Omental fat pad (tissue), 4 donors: ENCODE results near the gene TRAF3IP1. TPM values are rescaled to one million over a fixed set of nuclear protein-coding genes. Genes with fewer than 3 reads are reported as not detected.
A peak's percentile ranks its signal among the peaks of the same experiment; 100 is the strongest.

Source experiments
- ATAC-seq: fragments of 150-250 bp; one replicate; pipeline ENCODE4 v1.9.1; 2016; ENCODE audit warnings: mild to moderate bottlenecking, moderate library complexity; ENCODE audit not compliant: low FRiP score
- DNase-seq: peaks from one replicate; pipeline ENCODE4 v3.0.0-alpha.2; 2019; ENCODE audit warnings: low spot score
- CTCF ChIP-seq, 3 donors: fragments of 450-650 bp; IDR thresholded peaks; one replicate each; pipeline ENCODE4 v1.5.1; 2016 to 2017; ENCODE audit warnings: antibody characterized with exemption in 3 of 3, mild to moderate bottlenecking in 3 of 3, moderate library complexity in 2 of 3
- total RNA-seq, 4 donors: library from RNA; depleted of rRNA; stranded (reverse); fragments of >200 nt; gene quantifications; one replicate each; pipeline ENCODE4 v1.1.0, GENCODE V29; 2016

Gene TRAF3IP1
- total RNA-seq, 4 donors from 2014 or later, result 8.4 to 15.9 (median 12.5) TPM

DNA sequence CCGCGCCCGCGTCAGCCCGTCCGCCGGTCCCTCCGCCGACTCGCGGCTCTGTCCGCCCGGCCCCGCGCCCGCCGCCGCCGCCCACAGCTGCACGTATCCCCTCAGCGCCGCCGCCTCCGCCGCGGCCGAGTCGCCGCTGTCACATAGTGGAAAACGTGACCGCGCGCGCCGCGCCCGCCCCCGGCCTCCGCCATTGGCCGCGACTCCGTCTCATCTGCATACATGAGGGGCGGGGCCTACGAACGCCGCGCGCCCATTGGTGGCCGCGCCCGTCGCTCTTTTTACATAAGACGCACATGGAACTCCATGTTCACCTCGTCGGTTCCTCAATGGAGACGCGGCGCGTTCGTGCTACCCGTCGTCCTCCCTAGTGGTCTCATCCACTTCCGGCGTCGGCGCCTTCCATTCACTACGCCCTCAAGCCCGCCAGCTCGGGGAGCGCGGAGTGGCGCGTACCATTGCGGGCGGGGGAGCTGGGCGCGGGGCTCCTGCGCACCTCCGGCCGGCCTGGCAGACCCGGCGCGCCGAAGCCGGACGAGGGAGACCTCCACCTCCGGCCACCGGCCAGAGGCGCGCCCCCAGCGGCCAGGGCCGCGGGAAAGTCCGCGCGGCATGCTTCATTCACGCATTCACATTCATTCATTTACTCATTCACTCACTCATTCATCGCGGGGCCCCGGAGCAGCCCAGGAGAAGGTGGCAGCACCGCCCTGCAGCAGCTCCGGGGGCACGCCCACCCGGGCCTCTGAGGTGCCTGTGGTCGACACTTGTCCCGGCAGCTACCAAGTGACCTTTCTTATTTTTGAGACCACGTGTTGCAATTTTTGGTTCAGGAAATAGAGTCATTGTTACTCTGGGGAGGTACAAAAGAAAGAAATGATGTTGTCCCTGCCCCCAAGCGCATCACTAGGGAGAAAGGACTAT, 31.4 kb upstream of the TRAF3IP1 start:
- ATAC-seq (peak; percentile 86), DNase-seq (peak; percentile 99)
- TF ChIP-seq CTCF (IDR thresholded peaks at IDR 0.05), result peak in 1 of 3 donors; percentile 39

- DNase-seq (no peak), ATAC-seq (no peak)
- TF ChIP-seq CTCF (IDR thresholded peaks at IDR 0.05), result no peak
Measured at GRCh38 chr2:238289574-238289973, 30.7 kb upstream of the TRAF3IP1 start.

- DNase-seq, result no peak
- ATAC-seq, result no peak
- no peak for TF ChIP-seq CTCF (IDR thresholded peaks at IDR 0.05)
Measured at GRCh38 chr2:238290091-238290509, 30.2 kb upstream of the TRAF3IP1 start.

DNA sequence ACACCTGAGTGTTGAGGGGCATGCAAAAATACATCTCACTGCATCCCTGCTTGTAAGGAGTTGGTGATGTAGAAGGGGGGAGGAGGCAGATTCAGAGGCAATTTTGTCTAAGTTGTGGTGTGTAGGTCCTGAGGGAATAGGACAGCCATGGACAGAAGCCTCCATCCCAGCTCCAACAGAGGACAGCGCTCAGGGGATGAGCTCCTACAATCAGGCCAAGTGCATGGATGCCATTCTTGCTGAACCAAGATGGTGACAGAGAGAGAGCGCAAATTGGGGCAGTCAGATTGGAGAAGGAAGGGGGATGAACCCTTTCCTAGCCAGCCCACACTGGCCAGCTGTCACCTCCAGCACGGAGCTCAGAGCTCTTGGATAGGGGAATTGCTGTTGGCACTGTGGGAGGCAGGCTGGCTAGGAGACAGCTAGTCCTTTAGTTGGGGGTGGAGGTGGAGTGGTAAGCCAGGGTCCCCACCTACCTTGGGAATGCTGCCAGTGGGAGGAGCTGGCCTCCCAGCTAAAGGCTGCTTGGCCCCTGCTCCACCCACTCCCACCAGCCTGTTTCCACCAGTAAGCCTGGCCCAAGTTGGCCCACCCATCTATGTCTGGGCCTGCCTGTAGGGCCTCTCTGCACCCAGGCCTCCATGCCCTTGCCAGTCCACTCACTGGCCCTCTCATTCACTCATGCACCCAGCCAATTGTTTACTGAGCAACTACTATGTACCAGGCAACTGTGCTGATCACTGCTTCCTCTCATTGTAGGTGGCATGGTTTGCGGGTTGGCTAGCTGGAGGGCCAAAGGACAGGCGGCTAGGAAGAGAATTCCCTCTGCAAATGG, 29.4 kb upstream of the TRAF3IP1 start:
- no peak for TF ChIP-seq CTCF (IDR thresholded peaks at IDR 0.05)
- DNase-seq (no peak), ATAC-seq (no peak)

GRCh38 chr2:238291550-238292281, 28.6 kb upstream of the TRAF3IP1 start:
- TF ChIP-seq CTCF (IDR thresholded peaks at IDR 0.05), result no peak
- DNase-seq, result no peak
- no peak for ATAC-seq

DNA sequence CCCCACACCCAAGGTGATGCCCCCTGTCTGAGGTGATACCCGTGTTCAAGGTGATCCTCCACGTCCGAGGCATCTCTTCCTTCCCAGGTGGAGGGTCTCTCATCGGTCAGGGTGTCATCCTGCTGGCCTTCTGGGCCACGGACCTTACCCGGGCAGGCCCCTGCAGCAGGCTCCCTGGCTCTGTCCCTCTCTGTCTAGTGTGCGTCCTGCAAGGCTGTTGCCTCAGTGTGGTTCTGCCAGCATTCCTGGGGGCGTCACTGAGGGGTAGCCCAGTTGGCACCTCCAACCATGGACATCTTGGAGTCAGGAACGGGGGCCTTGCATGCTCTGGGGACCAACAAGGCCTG, 26.3 kb upstream of the TRAF3IP1 start:
- TF ChIP-seq CTCF (IDR thresholded peaks at IDR 0.05), result no peak
- DNase-seq, result peak; percentile 12
- ATAC-seq, result no peak
